Choroid plexus epithelial cell (primary cell): ENCODE results near the gene SH3GL2.
A peak's percentile ranks its signal among the peaks of the same experiment; 100 is the strongest.

Source experiments
- DNase-seq: peaks from one replicate; pipeline ENCODE4 v3.0.0-alpha.2; 2010; ENCODE audit warnings: low read depth
- H3K4me3 ChIP-seq: 2 replicates; pipeline ENCODE4 v1.5.1; 2011; ENCODE audit warnings: low read depth, mild to moderate bottlenecking, control low read depth, low read length, moderate library complexity
- CTCF ChIP-seq: conservative IDR thresholded peaks from 2 replicates; pipeline ENCODE4 v1.5.1; 2011; ENCODE audit warnings: low read depth, mild to moderate bottlenecking, control low read depth, inconsistent platforms, low read length, moderate library complexity

Gene SH3GL2

GRCh38 chr9:17578911-17579793 is at the start of gene SH3GL2:
Gene SH3GL2, plus strand, starts transcription at chr9:17579066.
- H3K4me3 ChIP-seq: peak within 1 kb of the TSS; percentile 41
- DNase-seq: peak; percentile 20
- no peak for TF ChIP-seq CTCF

- peak; percentile 76 for TF ChIP-seq CTCF
- H3K4me3 ChIP-seq: peak overlapping the region; percentile 44
- DNase-seq: peak; percentile 79
Observed at GRCh38 chr9:17531642-17532254, 47.1 kb upstream of the SH3GL2 start.

- DNase-seq: no peak
- TF ChIP-seq CTCF: no peak
- H3K4me3 ChIP-seq: no peak overlapping the region
Observed at GRCh38 chr9:17532461-17532860, 46.4 kb upstream of the SH3GL2 start.

GRCh38 chr9:17535176-17535575 is 43.7 kb upstream of the SH3GL2 start:
- DNase-seq: no peak
- TF ChIP-seq CTCF: no peak
- no peak overlapping the region for H3K4me3 ChIP-seq

GRCh38 chr9:17536027-17536426 is 42.8 kb upstream of the SH3GL2 start:
- no peak overlapping the region for H3K4me3 ChIP-seq
- DNase-seq: no peak
- no peak for TF ChIP-seq CTCF

GRCh38 chr9:17551023-17551422 is 27.8 kb upstream of the SH3GL2 start:
- DNase-seq: no peak
- TF ChIP-seq CTCF: no peak
- no peak overlapping the region for H3K4me3 ChIP-seq
